Eye (tissue), 1 donor: ENCODE results near the gene FAT3.

Experiments used
- DNase-seq: peaks from one replicate; pipeline ENCODE4 v3.0.0-alpha.2; 2015

Gene FAT3

DNA sequence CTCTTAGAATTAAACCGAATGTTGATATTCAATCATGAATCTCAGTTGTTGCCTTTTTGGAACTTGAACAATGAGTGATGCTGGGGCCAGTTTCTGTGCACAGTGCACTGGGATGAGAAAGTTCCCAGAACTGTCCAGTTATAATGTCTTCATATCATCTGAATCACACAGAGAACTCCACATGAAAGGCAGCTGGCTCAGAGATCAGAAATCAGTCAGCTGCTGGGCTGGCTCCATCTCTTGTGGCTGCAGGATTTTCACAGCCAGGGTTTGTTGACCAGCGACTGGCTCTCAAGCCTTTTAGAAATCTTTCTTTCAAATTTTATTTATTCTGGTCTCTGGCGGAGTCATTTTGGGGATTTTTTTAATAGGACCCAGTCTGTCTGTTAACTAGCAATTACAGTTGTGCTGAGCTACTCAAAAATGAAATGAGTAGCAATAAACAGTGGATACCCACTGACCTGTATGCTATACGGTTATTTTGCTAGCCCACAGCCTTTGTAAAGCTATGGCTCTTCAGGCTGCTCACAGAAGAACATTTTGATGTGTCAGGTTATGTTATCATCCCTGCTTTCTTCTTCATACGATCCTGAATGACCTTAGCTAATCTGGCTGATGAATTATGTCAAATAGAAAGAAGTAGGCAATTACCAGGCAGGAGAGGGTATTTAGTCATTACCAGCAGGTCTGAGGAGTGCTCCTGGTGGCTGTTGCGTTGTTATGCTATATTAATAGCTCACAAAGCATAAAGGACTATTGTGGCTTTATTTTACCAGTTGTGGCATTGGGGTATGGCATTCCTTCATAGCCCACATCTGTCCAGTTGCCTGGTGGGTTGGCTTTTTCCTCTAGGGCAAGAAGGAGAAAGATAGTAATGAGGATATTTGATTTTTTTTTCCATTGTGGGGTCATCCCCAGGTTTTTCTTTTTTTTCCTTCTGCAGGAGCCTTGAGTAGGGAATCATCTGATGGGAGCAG lies 3.6 kb downstream of the FAT3 start:
- peak; percentile 86 for DNase-seq

DNA sequence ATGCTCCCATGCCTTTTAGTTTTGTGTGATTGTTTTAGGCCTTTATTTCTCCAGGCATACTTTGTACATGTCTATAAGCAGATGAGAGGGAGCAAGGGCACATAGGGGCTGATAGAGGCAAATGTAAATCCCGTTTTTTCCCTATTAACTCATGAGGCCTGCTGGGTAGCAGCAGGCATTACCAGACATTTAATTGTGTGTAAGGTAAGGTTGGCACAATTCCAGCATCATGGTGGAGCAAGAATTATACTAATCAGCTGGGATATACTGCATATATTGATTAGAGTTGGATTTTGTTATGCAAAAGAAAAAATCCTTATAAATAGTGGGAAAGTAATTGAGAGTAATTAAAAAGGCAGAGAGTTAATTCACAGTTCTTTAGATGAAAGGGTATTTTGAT lies 12.2 kb downstream of the FAT3 start:
- no peak for DNase-seq

DNA sequence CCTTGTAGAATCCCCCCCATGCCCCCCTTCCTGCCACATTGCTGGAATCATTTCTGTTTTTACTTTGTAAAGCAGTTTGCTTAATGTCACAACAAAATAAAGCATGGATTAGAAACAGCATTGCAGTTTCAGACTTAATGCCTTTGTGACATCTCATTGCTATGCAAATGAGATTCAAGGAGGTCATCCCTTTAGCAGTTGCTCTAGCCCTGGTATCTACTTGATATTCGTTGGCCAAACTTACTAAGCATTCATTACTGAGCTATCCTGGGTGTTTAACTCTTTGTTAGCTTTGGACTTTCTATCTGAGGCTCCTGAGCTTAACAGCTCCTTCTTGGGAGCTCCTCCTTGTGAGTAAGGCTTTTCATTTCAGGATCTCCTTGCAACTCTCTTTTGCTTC lies 16.3 kb downstream of the FAT3 start:
- no peak for DNase-seq

DNA sequence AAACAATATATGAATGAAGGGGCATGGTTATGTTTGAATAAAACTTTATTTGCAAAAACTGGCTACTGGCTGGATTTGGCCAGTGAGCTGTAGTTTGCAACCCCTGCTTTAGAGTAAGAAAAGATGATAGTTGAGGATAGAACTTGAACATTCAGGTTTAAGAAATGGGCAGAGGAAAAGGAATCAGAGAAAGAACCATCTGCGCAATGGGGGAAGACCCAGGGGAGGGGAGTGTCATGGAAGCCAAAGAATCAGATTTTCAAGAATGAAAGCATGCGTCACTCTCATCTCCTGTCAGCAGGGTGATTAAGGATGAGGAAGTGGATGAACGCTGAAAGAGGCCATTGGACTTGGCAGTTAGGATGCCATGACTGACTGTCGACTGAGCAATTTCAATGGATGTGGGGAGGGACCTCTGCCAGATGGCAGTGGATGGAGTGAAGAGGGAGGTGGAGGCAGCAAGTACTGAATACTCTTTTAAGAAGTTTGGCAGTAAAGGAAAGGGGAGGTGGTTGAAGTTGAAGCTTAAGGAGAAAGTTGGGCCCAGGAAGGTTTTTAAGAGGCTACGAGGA lies 21.2 kb downstream of the FAT3 start:
- DNase-seq: no peak

DNA sequence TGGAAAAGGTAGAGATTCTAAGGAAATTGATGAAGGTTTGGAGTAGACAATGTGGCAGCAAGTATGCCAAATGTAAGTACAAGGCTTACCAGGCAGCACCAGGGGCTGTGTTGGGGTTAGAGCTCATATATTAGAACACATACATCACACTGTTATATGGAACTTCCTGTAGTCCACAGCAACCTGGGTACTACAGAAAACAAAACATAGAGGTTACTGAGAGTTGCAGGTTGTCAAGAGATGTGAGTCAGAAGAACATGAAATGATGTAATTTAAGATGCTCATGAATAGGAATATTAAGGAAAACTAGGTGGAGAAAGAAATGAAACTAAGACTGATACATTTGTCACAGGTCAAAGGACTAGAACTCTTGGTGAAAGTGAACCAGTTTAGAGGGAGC lies 22.0 kb downstream of the FAT3 start:
- no peak for DNase-seq

DNA sequence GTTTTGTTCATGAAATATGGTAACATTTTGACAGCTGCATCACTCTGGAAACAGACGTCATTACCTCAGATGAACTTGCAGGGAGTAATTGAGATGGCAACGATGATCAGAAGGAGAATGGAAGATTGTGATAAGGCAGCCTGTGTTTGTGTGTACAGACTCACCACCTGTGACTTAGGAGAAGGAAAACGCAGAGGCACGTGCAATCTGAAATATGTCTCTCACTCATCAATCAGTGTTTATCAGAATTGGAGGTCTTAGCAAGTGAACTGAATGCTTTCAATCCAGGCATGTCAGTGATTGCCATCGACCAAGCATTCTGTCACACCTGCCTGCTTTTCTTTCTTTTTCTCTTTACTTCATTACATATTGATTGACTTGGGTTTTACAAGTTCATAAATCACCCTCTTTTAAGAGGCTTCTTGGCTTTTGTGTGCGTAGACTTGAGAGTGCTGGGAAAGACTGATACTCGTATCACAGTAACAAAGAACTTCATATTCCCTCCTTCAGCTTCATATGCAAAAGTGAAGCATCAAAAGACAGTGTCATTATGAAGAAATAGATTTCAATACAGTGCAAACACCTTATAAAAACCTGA lies 24.6 kb downstream of the FAT3 start:
- no peak for DNase-seq

DNA sequence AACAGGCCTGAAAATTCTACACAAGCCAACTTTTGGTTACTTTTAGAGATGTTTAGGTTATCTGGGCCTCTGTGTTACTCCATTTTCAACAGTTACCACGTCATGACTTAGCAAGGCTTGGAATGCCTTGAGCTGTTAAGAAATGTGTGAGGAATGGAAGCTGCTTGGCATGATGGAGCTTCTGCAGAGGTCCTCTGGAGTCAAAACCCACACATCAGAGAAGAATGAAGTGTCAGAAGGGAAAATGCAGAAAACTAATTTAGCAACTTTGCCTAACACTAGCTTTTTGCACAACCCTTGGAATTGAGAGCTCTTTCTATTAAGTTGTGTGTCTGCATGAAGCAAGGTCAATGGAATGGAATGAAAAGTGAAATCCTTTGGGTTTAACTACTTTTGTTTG lies 27.4 kb downstream of the FAT3 start:
- DNase-seq: no peak

DNA sequence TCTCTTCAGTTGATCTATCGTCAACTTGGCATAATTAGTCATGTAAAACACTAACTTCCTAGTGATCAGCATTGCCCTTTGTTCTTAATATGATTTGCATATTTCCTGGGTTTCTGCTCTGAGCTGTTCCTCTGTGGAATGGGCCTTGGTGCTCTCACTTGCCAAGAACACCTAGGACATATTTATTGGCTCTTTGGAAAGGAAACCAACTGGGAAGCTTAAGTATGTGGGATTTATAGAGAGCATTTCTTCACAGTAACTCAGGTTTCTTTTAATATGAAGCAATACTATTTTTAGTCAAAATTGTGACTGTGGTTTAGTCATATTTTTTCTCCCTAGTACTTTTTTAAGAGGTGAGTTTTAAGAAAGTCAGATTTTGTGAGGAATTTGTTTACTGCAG lies 28.8 kb downstream of the FAT3 start:
- no peak for DNase-seq

DNA sequence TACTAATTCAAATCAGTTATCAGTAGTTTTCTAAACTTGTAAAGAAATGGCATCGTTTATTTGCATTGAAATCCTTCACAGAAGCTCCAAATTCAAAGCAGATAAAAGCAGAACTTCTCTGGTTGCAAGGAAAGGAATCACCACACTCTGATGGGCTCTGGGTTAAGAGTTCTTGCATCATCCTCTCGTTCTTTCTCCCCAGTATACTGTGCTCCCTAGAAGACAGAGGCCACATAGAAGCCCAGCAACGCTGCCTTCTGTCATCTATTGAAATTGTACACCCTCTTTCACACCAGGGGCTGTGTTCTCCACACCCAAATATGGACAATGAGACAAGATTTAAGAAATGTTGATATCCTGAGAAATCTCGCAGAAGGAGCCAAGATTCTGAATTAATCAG lies 29.3 kb downstream of the FAT3 start:
- DNase-seq: no peak

DNA sequence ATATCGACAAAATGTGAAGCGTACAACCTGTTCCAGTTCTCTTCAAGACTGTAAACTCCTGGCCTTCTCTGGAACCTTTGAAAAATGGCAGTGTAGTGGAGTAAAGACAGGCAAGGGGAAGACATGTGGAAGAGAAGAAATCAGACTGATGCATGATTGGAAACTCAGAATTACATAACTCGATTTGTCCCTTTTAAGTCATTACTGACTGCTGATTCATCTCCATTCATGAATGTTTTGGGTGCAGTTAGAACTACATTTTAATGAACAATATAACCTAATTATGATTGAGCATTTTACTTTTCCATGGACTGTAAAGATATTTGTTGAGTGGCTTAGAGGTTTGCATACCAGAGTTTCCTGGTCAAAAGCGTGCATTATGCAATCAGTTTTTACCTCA lies 32.9 kb downstream of the FAT3 start:
- no peak for DNase-seq

DNA sequence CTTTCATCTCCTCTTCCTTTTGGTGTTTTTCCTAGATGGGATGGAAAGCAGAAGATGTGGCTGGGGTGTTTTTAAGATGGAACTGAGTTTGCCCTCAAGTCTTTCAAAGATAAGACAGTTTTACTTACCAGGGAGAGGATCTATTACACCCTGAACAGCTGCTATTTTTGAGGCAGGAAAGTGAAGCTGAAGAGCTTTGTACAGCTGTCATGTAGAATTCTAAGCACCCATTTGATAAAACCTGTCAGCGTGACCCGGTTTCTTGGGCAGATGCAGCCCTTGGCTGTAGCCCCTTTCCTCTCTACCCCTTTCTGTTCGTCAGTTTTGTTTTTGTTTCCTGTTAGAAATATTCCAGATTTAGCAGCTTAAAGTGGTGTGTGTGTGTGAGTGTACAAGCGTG lies 35.2 kb downstream of the FAT3 start:
- DNase-seq: peak; percentile 77

DNA sequence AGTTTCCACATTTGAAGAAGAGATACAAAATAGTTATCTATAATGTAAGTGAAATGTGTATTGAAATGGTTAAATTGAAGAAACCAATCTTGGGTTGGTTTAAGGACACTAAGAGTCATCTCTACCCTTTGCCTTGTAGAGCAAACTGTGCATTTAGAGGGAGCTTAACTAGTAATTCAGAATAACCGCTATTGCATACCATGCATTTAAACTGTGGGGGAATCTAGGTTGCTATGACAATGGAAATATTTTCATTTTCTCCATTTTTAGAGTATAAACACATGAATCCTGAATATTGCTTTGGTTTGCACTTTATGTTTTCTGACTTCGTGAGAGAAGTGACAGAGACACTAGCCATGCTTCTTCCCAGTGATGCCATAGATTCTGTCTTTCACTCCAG lies 39.7 kb downstream of the FAT3 start:
- no peak for DNase-seq

DNA sequence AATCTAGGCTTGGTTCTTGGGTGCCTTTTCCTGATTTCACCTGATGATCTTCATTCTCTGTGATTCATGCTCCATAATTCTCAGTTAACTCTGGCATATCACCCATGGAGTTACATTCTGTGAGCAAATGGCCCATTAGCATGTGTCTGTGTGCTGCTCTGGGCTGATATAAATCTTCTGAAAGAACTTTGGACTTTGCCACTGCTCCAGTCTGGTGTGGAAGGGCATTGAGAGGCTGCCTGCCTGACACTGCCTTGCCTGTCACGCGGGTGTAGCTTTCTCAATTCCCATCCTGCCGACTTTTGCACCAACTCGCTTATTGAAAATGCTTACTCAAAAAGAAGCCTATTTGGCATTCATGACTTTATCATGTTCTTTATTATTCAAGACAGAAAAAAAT lies 42.2 kb downstream of the FAT3 start:
- no peak for DNase-seq

DNA sequence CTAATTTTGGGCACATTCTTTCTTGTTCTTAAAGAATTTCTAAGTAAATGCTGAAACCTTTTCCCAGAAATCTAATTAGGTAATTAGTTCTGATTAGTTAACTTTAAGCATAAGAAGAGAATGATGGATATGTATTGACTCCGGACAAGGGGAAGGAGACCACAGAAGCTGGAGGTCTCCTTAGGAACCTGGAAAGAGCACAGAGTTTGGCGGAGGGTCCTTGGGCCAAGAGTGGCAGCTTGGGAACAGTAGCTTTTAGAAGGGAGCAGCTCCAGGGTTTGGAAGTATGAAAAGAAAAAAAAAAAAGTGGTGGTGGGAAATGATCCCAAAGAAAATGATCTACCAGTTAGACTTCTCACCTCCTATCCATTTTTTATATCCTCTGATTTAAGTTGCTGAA lies 42.7 kb downstream of the FAT3 start:
- no peak for DNase-seq

DNA sequence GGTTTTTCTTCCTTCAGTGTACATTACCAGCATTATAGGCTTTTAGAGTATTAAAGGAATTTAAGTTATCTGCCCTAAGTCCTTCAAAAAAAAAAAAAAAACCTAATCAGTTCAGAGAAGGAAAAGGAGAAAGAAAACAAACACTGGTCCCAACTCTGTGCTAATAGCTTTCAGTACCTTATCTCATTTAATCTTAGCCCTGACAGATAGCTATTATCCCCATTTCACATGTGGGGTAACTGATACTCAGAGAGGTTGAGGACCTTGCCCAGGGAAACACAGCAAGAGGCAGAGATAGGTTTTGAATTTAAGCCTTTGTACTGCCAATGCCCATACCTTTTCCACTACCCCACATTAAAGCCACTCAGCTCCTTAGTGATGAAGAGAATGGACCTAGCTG lies 43.4 kb downstream of the FAT3 start:
- no peak for DNase-seq

DNA sequence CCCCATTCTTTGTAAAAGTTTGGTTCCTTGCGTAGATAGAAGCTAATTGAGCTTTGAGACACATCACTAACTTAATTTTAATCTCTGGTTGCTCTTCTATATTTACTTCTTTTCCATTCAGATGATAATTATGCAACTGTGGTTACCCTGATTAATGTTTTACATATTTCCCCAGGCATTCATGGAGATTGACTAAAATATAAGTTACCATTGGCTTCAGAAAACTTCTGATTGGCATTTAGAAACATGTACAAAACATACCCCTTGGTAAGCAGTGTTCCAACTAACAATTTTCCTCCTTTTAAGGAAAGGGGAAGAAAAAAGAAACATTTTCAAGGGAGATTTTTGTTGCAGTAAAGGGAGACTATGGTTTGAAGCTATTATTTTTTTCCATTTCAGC lies 43.9 kb downstream of the FAT3 start:
- DNase-seq: no peak

DNA sequence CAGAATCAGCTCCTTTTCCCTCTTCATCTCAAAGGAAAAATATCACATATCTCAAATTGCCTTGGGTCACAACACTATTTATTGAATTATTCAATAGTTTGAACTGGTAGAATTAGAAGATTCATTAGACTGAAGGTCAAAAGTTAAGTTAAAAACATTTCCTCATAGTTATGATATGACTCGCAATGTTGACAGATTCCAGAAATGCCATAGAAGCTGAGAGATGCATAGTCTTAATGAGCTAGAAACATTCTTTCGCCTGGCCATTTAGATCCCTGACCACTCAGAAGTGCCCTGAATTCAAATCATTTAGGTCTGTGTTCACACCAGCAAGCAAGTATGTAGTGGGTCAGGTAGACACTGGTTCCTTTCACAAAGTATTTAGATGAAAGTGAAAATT lies 44.4 kb downstream of the FAT3 start:
- DNase-seq: peak; percentile 49

DNA sequence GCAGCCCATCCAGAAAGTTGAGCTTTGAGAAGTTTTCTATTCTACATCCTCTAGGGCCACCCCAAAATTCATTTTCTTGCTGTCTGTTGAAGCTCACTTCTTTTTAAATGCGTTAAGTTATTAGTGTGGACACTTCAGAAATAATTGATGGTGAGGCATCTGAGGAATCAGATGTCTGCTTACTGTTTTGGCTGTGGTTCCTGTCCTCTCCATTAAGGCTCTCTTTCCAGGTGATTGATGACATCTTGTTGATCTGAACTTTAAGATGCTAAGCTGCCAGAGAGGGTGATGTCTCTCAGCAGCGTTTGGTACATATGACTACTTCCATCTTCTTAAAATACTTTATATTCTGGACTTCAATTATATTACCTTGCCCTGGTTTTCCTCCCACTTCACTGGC lies 45.2 kb downstream of the FAT3 start:
- DNase-seq: no peak

DNA sequence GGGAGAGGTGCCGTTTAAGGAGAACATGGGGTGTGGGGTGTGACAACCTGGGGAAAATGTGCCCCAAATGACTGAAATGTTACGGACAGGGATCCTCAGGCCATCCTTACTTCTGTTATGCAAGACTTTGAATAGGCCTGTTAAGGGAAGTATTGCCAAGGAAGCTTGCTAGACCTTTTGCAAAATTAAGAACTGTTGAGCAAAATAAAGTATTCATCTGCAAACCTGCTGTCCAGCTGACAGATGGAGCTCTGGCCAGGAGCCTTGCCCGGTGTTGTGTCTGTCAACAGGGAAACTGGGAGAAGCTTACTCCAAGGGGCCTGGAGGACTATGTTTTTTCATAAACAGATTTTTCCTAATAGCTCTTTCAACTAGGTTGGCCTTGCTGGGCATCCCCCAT lies 48.0 kb downstream of the FAT3 start:
- no peak for DNase-seq
